Motor neuron (in vitro differentiated cells): ENCODE data around the gene HASPIN. TPM values are rescaled to one million over a fixed set of nuclear protein-coding genes. Genes with fewer than 3 reads are reported as not detected.

Source experiments
- ATAC-seq, 8 experiments: fragments of 200-7000 bp; cut with Tn5 transposase; replicated peaks in 6 of 8; 2 replicates each; pipeline ENCODE4 v1.8.0; 2021; ENCODE audit warnings: mild to moderate bottlenecking in 8 of 8, moderate library complexity in 8 of 8
- H3K27ac ChIP-seq, 2 donors: fragments of 250-450 bp; sonication (Bioruptor Pico); 2 replicates each; pipeline ENCODE4 v1.9.0; 2021; ENCODE audit warnings: antibody characterized with exemption in 2 of 2, mild to moderate bottlenecking in 2 of 2, moderate library complexity in 1 of 2
- H3K4me1 ChIP-seq, 2 donors: fragments of 250-450 bp; sonication (Bioruptor Pico); replicated peaks in 1 of 2; 2 replicates each; pipeline ENCODE4 v1.6.1; 2021; ENCODE audit warnings: antibody characterized with exemption in 2 of 2, mild to moderate bottlenecking in 2 of 2, moderate library complexity in 1 of 2
- H3K4me3 ChIP-seq, 5 donors: fragments of 250-450 bp; sonication (Bioruptor Pico); 2 replicates each; pipeline ENCODE4 v1.9.0; 2021; ENCODE audit warnings: antibody characterized with exemption in 5 of 5, mild to moderate bottlenecking in 5 of 5, moderate library complexity in 4 of 5
- WGBS, 10 experiments: fragments of 450-650 bp; shearing (Covaris generic); methylation state at CpG; one replicate each; pipeline ENCODE4 v1.0.0; 2022; 5-methylcytosine and 5-hydroxymethylcytosine counted together
- in situ Hi-C, 9 experiments: fragments of 400-800 bp; cut with MboI; loops; one replicate each; pipeline ENCODE4 v1.15.0; 2021; ENCODE audit warnings: low sequenced_read_pairs in 9 of 9, low pct_unique_long_range_greater_than_20kb in 2 of 9; ENCODE audit not compliant: unreplicated experiment in 9 of 9
- total RNA-seq, 8 experiments: library from RNA; unstranded; fragments of 300-600 nt; gene quantifications; 2 replicates each; pipeline versions ENCODE4 v1.2.3 to v1.2.4, GENCODE V29; 2022

HASPIN gene
- total RNA-seq = 1 to 10 TPM in 4 of 8 experiments, under 1 TPM in 4; 0.43 to 8.5 (median 1.2) TPM

DNA sequence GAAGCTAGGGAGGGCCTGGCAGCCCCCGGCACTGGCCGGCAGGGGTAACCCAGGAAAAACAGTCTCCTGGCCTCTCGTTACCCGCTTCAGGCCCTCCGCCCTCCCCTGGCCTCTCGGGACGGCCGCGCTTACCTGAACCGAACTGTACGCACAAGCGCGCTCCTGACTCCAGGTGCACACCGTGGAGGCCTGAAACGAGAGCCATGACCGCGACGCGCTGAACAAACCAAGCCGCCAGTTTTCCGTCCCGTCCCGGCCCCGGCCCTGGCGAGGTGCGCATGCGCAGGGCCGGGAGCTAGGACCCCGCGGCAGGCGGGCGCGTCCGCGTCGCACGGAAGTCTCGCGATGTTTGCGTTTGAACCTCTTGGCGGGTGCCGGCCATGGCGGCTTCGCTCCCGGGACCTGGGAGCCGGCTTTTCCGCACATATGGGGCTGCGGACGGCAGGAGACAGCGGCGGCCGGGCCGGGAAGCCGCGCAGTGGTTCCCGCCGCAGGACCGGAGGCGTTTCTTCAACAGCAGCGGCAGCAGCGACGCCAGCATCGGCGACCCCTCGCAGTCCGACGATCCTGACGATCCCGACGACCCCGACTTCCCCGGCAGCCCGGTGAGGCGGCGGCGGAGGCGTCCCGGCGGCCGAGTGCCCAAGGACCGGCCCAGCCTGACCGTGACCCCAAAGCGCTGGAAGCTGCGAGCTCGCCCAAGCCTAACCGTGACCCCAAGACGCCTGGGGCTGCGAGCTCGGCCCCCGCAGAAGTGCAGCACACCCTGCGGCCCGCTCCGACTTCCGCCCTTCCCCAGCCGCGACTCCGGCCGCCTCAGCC is at the start of gene HASPIN:
TSS of gene HASPIN (plus strand) at position 348 of the 822 bp plus-strand sequence. CDS start at position 381, 33 bp downstream.
- H3K4me1 ChIP-seq = peaks cover 5 to 15% of the 10 kb centered on the region in 2 donors
- 0% methylated on average over 2 to 14 of the region's 98 CpGs; no CpG with 5 or more reads in 6 of the 10 experiments for WGBS, 10 experiments
- in situ Hi-C loops = no loop called here
- ATAC-seq = peak; percentile 87 to 98 (median 94)
- H3K27ac ChIP-seq = peak within 1 kb of the TSS; percentile 61 to 79
- H3K4me3 ChIP-seq = peak within 1 kb of the TSS; percentile 55 to 97 (median 76)

DNA sequence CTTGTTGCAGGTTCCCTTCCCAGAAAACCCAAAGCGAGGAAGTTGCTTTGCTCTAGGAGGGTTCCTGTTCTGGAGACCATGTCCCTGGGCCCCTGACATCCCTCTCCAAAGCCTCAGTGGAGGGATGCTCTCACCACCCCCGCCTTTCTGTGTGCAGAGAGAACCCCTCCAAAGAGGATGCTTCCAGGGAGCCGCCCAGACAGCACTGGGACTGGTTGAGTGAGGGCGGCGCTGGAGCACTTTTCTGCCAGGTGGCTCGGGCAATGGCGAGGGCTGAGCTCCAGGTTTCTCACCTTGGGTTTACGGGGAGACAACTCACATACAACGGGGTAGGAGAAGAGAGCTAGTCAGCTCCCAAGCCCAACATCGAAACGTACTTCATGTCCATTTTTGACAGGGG is 47.8 kb upstream of the HASPIN start:
- in situ Hi-C loops = no loop called here
- WGBS, 10 experiments = 72 to 100% (median 90%) methylated on average over 1 to 8 of the region's 11 CpGs; no CpG with 5 or more reads in 3 of the 10 experiments
- H3K27ac ChIP-seq = no peak overlapping the region
- no peak overlapping the region for H3K4me3 ChIP-seq
- no peaks in the 10 kb centered on the region for H3K4me1 ChIP-seq
- ATAC-seq = no peak

- WGBS, 10 experiments = 0 to 67% (median 64%) methylated on average over 2 to 7 of the region's 16 CpGs; no CpG with 5 or more reads in 7 of the 10 experiments
These were observed 45.4 kb upstream of the HASPIN start for GRCh38 chr17:3678095-3678820.

GRCh38 chr17:3678821-3679530 is 44.7 kb upstream of the HASPIN start:
- 89% methylated on average over 5 of the region's 27 CpGs; no CpG with 5 or more reads in 9 of the 10 experiments for WGBS, 10 experiments
- Histone ChIP-seq H3K4me1 (no peaks in the 10 kb centered on the region), H3K27ac (no peak overlapping the region), H3K4me3 (no peak overlapping the region)
- ATAC-seq = peak in 2 of 8 experiments; percentile 7 to 9
- in situ Hi-C loops = no loop called here

More at GRCh38 chr17:3678095-3678820, 45.4 kb upstream of the HASPIN start:
- ATAC-seq = peak in 5 of 8 experiments; percentile 12 to 43 (median 25)
- Histone ChIP-seq H3K4me3 (no peak overlapping the region), H3K4me1 (no peaks in the 10 kb centered on the region), H3K27ac (no peak overlapping the region)
- in situ Hi-C loops = no loop called here

DNA sequence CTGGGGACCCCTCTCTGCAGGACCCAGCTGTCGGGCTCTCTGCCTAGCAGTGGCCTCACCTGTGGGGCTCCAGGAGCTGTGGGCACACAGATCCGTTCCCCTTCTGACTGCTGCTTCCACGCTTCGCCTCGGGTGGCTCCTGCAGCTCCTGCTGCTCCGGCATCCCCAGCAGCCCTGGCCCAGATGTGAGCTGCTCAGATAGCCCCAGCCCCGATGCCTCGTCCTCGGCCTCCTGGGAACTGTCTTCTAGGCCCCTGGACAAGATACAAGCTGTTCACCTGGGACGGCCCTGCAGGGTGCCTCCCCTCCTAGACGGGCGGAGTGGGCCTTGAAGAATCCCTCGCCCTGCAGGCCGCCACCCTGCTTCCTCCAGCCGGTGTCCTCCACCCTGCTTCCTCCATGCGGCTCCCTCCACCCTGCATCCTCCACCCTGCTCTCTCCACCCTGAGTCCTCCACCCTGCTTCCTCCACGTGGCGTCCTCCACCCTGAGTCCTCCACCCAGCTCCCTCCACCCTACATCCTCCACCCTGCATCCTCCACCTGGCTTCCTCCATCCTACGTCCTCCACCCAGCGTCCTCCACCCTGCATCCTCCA is 44.1 kb upstream of the HASPIN start:
- WGBS, 10 experiments = 31 to 74% (median 63%) methylated on average over 1 to 9 of the region's 20 CpGs; no CpG with 5 or more reads in 5 of the 10 experiments
- H3K27ac ChIP-seq = no peak overlapping the region
- no peaks in the 10 kb centered on the region for H3K4me1 ChIP-seq
- ATAC-seq = peak in 4 of 8 experiments; percentile 9 to 67 (median 32)
- H3K4me3 ChIP-seq = no peak overlapping the region
- in situ Hi-C loops = no loop called here

DNA sequence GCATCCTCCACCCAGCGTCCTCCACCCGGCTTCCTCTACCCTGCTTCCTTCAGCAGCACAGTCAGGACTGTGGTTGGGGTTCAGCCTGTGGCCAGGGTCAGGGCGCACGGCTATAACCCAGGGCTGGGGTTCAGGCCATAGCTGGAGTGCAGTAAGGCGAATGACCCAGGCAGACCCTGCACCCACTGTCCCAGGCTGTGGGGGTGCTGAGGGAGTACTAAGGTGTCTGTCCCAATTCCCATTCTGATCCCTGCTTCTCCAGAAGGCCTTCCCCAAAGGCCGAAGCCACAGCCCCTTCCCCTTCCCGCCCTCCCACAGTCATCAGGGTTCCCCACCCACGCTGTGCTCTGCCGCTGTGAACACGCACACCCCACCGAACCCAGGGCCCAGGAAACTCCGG is 42.6 kb upstream of the HASPIN start:
- ATAC-seq = no peak
- WGBS, 10 experiments = 80 to 100% methylated on average over 1 of the region's 12 CpGs; no CpG with 5 or more reads in 8 of the 10 experiments
- in situ Hi-C loops = no loop called here
- no peak overlapping the region for H3K4me3 ChIP-seq
- H3K4me1 ChIP-seq = no peaks in the 10 kb centered on the region
- no peak overlapping the region for H3K27ac ChIP-seq

DNA sequence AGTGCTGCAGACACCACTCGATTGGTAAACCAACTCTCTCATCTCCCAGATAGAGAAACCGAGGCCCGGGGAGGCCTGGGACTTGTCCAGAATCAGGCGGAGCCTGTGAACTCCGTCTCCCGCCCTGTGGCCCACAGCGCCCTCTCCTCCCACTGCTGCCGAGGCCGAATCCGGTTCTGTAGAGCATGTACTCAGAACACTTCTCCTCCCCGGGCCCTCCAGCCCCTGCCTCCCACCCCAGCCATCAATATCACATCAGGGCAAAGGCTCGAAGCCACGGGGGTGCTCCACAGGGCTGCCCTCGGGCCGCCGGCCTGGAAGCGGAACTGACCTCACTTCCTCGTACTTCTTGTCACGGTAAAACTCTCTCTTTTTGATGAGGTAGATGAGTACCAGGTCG is 42.1 kb upstream of the HASPIN start:
- WGBS, 10 experiments = 0 to 100% (median 84%) methylated on average over 2 to 7 of the region's 20 CpGs; no CpG with 5 or more reads in 7 of the 10 experiments
- Histone ChIP-seq H3K4me1 (no peaks in the 10 kb centered on the region), H3K27ac (no peak overlapping the region), H3K4me3 (no peak overlapping the region)
- ATAC-seq = no peak
- in situ Hi-C loops = no loop called here

DNA sequence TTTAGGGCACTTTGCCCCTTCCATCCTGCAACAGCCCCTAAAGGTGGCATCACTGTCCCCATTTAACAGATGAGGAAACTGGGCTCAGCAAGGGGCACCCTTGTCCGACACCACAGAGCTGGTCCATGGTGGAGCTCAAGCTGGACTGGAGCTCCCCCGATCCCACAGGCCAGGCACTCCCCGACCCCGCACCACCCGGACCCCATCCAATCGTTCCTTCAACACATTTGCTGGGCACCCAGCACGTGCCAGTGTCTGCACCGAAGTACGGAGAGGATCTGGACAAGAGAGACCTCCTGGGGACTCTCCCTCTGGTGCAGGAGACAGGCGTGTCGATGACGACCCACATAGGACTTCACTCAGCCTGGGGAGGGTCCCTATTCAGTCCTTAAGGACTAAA is 41.7 kb upstream of the HASPIN start:
- no peak for ATAC-seq
- Histone ChIP-seq H3K27ac (no peak overlapping the region), H3K4me1 (no peaks in the 10 kb centered on the region), H3K4me3 (no peak overlapping the region)
- in situ Hi-C loops = no loop called here
- WGBS, 10 experiments = 56 to 92% (median 60%) methylated on average over 2 to 10 of the region's 12 CpGs; no CpG with 5 or more reads in 7 of the 10 experiments

DNA sequence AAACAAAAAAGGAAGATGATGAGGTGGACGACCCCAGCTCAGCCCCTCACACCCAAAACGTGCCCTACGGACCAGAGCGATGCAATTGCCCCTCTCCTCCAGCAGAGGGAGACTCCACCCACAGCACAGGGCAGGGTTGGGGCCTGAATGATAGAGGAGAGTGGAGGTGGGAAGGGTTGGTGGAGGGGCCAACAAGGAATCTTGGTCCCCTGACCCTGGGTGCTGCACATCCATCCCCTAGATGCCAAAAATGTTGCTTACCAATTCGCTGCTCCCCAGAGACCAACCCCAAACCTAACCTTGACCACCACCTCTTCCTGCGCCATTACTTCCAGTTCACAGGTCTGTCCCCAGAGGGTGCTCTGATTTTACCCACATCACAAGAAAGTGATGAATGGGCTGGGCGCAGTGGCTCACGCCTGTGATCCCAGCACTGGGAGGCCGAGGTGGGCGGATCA is 40.6 kb upstream of the HASPIN start:
- peak in 4 of 8 experiments; percentile 23 to 91 (median 48) for ATAC-seq
- 0 to 67% (median 17%) methylated on average over 1 to 5 of the region's 10 CpGs; no CpG with 5 or more reads in 3 of the 10 experiments for WGBS, 10 experiments
- Histone ChIP-seq H3K4me3 (no peak overlapping the region), H3K4me1 (peaks cover 0 to 2% of the 10 kb centered on the region in 2 donors), H3K27ac (no peak overlapping the region)
- in situ Hi-C loops = no loop called here

DNA sequence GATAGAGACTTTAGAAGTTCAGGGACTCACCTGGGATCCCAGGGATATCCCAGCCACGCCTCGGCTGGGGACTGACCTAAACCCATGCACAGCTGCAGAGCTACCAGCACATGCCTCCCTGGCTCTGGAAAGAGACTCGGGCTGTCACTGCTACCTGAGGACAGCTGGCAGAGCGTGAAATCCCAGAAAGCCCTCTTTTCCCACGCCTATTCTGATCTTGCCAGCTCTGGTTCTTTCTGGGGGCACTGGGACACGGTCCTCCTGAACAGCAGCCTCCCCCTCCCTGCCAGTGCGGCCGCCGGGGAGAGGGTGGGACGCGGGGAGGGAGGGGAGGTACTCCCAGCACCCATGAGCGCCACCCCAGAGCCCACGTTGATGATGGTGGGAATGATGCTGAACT is 38.5 kb upstream of the HASPIN start:
- ATAC-seq = no peak
- in situ Hi-C loops = no loop called here
- H3K27ac ChIP-seq = no peak overlapping the region
- peaks cover 0 to 5% of the 10 kb centered on the region in 2 donors for H3K4me1 ChIP-seq
- no peak overlapping the region for H3K4me3 ChIP-seq
- whole genome bisulfite sequencing, 10 experiments = 69 to 80% methylated on average over 1 to 4 of the region's 13 CpGs; no CpG with 5 or more reads in 8 of the 10 experiments

GRCh38 chr17:3688027-3688553 is 35.6 kb upstream of the HASPIN start:
- Histone ChIP-seq H3K4me3 (no peak overlapping the region), H3K4me1 (peaks cover 0 to 5% of the 10 kb centered on the region in 2 donors), H3K27ac (no peak overlapping the region)
- in situ Hi-C loops = no loop called here
- 68 to 73% (median 69%) methylated on average over 8 to 10 of the region's 19 CpGs; no CpG with 5 or more reads in 7 of the 10 experiments for WGBS, 10 experiments
- peak in 6 of 8 experiments; percentile 6 to 88 (median 79) for ATAC-seq

DNA sequence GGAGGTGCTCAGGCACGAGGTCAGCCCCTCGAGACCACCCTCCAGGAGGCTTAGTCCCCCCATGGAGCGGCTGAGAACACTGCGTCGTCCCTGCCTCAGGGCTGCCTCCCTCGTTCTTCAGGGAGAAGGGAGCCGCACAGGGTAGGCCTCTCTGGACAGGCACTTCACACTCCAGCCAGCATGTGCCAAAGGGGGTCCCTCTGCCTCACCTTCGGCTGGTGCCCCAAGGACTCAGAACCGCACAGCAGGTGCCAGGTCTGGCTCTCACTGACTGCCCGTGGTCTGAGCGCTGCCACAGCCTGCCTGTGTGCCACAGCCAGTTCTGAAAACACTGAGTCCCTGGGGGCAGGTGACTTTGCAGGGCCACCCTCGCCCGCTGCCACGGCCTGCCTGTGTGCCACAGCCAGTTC is 34.8 kb upstream of the HASPIN start:
- Histone ChIP-seq H3K4me3 (no peak overlapping the region), H3K4me1 (peaks cover 0 to 5% of the 10 kb centered on the region in 2 donors), H3K27ac (no peak overlapping the region)
- in situ Hi-C loops = no loop called here
- WGBS, 10 experiments = 60 to 67% methylated on average over 2 to 3 of the region's 14 CpGs; no CpG with 5 or more reads in 8 of the 10 experiments
- peak in 1 of 8 experiments; percentile 13 for ATAC-seq
